ENCODE data around the gene EQTN.

Gene EQTN

DNA sequence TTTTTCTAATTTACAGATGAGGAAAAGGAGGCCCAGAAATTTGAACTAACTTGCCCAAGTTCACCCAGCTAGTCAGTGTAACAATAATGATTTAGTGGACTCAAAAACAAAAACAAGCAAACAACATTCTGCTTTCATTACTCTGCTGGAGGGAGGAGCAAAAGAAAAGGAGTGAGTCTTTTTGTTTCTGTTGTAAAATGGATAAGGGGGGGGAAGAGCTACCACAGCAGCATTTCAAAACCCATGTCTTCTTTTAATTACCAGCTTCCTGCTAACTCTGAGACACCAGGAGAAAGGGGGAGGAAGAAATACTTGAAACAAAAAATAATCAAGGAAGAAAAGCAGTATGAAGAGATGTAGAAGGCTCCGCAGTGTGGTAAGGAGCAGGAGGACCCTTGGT, 39.2 kb upstream of the EQTN start:
- DNase-seq (ENCODE audit: extremely low read depth, insufficient read length) = no peak
- Histone ChIP-seq H3K27me3 (replicated peaks; ENCODE audit: control insufficient read depth, insufficient read depth, low read length) (no peaks in the 10 kb centered on the region), H3K4me3 (replicated peaks; ENCODE audit: low read depth, low read length) (no peak overlapping the region), H3K36me3 (ENCODE audit: control insufficient read depth, insufficient read depth, low read length) (no peaks in the 10 kb centered on the region)
- TF ChIP-seq, protein P1, sequence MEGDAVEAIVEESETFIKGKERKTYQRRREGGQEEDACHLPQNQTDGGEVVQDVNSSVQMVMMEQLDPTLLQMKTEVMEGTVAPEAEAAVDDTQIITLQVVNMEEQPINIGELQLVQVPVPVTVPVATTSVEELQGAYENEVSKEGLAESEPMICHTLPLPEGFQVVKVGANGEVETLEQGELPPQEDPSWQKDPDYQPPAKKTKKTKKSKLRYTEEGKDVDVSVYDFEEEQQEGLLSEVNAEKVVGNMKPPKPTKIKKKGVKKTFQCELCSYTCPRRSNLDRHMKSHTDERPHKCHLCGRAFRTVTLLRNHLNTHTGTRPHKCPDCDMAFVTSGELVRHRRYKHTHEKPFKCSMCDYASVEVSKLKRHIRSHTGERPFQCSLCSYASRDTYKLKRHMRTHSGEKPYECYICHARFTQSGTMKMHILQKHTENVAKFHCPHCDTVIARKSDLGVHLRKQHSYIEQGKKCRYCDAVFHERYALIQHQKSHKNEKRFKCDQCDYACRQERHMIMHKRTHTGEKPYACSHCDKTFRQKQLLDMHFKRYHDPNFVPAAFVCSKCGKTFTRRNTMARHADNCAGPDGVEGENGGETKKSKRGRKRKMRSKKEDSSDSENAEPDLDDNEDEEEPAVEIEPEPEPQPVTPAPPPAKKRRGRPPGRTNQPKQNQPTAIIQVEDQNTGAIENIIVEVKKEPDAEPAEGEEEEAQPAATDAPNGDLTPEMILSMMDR (IDR thresholded peaks at IDR 0.05; ENCODE audit: insufficient read depth, low read length, poor library complexity, severe bottlenecking) = no peak

DNA sequence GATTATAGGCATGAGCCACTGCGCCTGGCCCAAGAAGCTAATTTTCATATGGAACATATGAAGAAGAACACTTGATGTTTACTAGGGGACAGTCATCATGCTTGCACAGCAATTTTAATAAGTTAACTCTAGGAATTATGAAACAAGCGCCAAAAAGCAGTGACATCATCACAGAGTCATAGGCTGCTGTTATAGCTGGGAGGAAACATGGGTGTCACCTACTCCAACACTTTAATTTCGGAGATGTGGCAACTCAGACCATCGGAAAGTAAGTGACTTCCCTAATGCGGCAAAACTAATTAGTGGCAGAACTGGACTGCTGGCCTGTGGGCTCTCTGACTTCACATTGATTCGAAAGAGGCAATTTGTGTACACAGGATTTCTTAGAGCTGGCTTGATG, 38.1 kb upstream of the EQTN start:
- TF ChIP-seq, protein P1 (IDR thresholded peaks at IDR 0.05; ENCODE audit: insufficient read depth, low read length, poor library complexity, severe bottlenecking) = no peak
- no peak overlapping the region for H3K4me3 ChIP-seq (replicated peaks; ENCODE audit: low read depth, low read length)
- H3K27me3 ChIP-seq (replicated peaks; ENCODE audit: control insufficient read depth, insufficient read depth, low read length) = no peaks in the 10 kb centered on the region
- no peaks in the 10 kb centered on the region for H3K36me3 ChIP-seq (ENCODE audit: control insufficient read depth, insufficient read depth, low read length)
- DNase-seq (ENCODE audit: extremely low read depth, insufficient read length) = no peak

DNA sequence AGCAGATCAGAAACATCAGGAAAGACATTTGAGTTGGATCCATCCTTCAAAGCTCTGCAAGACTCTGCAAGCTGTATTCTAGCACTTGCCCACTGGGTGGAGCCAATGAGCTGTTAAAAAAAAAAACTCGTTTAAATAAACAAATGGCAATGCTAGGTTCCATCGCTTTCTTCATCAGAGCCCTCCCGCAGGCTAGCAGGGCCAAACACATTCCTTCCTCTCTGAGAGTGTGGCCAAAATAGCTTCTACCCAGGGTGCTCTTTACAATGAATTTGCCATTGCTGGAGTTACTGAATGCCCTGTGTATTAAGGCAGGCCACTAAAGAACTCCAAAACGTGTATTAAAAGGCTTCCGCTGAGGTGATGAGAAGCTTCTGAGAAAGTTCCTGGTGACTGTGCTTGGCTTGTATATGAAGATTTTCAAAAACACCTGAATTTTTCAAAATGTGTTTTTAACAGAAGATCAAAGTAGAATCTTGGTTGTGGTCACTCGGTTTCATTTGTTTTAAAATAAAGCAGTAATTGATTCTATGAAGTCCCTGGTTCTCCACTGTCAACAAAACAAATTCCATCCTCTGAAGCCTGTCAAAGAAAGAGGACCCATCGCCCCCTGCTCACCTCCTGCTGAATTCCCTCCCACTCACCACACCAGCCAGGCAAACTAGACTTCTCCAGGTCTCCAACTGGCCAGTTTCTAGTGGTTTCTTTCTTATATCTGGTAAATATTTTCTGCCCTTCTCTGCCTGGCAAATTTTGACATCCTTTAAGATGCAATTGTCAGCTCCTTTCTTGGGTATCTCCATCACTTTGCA, 36.5 kb upstream of the EQTN start:
- H3K36me3 ChIP-seq (ENCODE audit: control insufficient read depth, insufficient read depth, low read length) = no peaks in the 10 kb centered on the region
- H3K27me3 ChIP-seq (replicated peaks; ENCODE audit: control insufficient read depth, insufficient read depth, low read length) = no peaks in the 10 kb centered on the region
- no peak for DNase-seq (ENCODE audit: extremely low read depth, insufficient read length)
- TF ChIP-seq, protein P1 (IDR thresholded peaks at IDR 0.05; ENCODE audit: insufficient read depth, low read length, poor library complexity, severe bottlenecking) = peak; percentile 70
- no peak overlapping the region for H3K4me3 ChIP-seq (replicated peaks; ENCODE audit: low read depth, low read length)

DNA sequence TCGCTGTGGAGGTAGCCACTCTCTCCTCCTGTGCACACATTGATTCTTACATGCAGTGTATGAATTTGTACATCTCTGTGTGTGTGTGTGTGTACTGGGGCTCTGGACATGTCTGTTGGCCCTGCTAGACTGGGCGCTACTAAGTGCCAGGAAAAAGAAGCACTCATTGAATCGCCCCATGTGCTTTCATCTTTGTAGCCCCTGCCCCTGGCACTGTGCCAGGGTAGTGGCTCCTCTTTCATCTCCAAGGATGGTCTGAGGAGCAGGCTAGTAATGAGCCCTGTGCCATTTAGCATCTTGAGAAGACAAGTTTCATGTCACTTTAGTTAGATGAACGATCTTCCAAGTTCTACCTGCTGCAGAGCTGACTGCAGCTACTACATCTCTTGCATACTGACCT, 34.4 kb upstream of the EQTN start:
- TF ChIP-seq, protein P1 (IDR thresholded peaks at IDR 0.05; ENCODE audit: insufficient read depth, low read length, poor library complexity, severe bottlenecking) = no peak
- DNase-seq (ENCODE audit: extremely low read depth, insufficient read length) = no peak
- no peaks in the 10 kb centered on the region for H3K36me3 ChIP-seq (ENCODE audit: control insufficient read depth, insufficient read depth, low read length)
- no peaks in the 10 kb centered on the region for H3K27me3 ChIP-seq (replicated peaks; ENCODE audit: control insufficient read depth, insufficient read depth, low read length)
- no peak overlapping the region for H3K4me3 ChIP-seq (replicated peaks; ENCODE audit: low read depth, low read length)

GRCh38 chr9:27329291-27329690, 32.3 kb upstream of the EQTN start:
- no peak for DNase-seq (ENCODE audit: extremely low read depth, insufficient read length)
- Histone ChIP-seq H3K4me3 (replicated peaks; ENCODE audit: low read depth, low read length) (no peak overlapping the region), H3K27me3 (replicated peaks; ENCODE audit: control insufficient read depth, insufficient read depth, low read length) (no peaks in the 10 kb centered on the region), H3K36me3 (ENCODE audit: control insufficient read depth, insufficient read depth, low read length) (no peaks in the 10 kb centered on the region)
- TF ChIP-seq, protein P1 (IDR thresholded peaks at IDR 0.05; ENCODE audit: insufficient read depth, low read length, poor library complexity, severe bottlenecking) = no peak

Data from GM06990 (cell line).